ENCODE results near the gene ERP27.

DNA sequence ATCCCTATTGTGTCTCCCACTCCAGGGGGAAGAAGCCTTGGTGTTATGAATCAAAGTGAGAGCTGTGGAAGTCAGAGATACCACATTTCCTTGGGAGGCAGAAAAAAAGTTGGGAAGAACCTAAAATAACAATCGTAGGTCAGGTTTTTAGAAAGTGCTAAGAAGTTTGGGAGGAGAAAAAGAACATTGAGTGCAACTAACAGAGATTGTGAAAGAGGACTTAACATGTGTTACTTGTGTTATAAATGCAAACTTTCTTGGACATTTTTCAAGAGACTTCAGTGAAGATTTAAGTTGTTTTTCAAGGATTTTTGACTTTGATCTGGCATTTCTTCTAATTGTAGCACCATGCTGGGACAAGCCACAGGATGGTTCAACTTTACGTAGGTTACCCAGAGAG lies 7.8 kb upstream of the ERP27 start:
- TF ChIP-seq, protein P1, sequence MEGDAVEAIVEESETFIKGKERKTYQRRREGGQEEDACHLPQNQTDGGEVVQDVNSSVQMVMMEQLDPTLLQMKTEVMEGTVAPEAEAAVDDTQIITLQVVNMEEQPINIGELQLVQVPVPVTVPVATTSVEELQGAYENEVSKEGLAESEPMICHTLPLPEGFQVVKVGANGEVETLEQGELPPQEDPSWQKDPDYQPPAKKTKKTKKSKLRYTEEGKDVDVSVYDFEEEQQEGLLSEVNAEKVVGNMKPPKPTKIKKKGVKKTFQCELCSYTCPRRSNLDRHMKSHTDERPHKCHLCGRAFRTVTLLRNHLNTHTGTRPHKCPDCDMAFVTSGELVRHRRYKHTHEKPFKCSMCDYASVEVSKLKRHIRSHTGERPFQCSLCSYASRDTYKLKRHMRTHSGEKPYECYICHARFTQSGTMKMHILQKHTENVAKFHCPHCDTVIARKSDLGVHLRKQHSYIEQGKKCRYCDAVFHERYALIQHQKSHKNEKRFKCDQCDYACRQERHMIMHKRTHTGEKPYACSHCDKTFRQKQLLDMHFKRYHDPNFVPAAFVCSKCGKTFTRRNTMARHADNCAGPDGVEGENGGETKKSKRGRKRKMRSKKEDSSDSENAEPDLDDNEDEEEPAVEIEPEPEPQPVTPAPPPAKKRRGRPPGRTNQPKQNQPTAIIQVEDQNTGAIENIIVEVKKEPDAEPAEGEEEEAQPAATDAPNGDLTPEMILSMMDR (IDR thresholded peaks at IDR 0.05; ENCODE audit: insufficient read depth, low read depth, low read length): no peak
- no peak for TF ChIP-seq EZH2 (IDR thresholded peaks at IDR 0.05; ENCODE audit: insufficient read depth, low read length)

All from astrocyte (in vitro differentiated cells and primary cell).